H9 (cell line): ENCODE data around the gene TACR2. TPM values are rescaled to one million over a fixed set of nuclear protein-coding genes. Genes with fewer than 3 reads are reported as not detected.

Experiments
- DNase-seq: peaks from one replicate; pipeline ENCODE4 v3.0.0-alpha.2; 2017
- H2AFZ ChIP-seq: one replicate; pipeline ENCODE4 v1.6.1; 2013; ENCODE audit warnings: mild to moderate bottlenecking, low read length, control low read depth, moderate library complexity
- H2AK5ac ChIP-seq: 2 replicates; pipeline ENCODE4 v1.6.1; 2013; ENCODE audit warnings: low read length, control low read depth, mixed read lengths; ENCODE audit not compliant: insufficient read length
- H2BK120ac ChIP-seq: one replicate; pipeline ENCODE4 v1.6.1; 2013; ENCODE audit warnings: low read depth, mild to moderate bottlenecking, low read length, control low read depth, inconsistent platforms; ENCODE audit not compliant: poor library complexity, severe bottlenecking
- H2BK12ac ChIP-seq: 2 replicates; pipeline ENCODE4 v1.6.1; 2013; ENCODE audit warnings: low read length, control low read depth, mixed read lengths, low read depth; ENCODE audit not compliant: insufficient read length
- H2BK15ac ChIP-seq: 2 replicates; pipeline ENCODE4 v1.6.1; 2013; ENCODE audit warnings: low read depth, low read length, control low read depth
- H2BK20ac ChIP-seq: one replicate; pipeline ENCODE4 v1.6.1; 2013; ENCODE audit warnings: low read depth, mild to moderate bottlenecking, low read length, control low read depth, inconsistent platforms; ENCODE audit not compliant: poor library complexity, severe bottlenecking
- H2BK5ac ChIP-seq: 2 replicates; pipeline ENCODE4 v1.6.1; 2013; ENCODE audit warnings: low read length, control low read depth, mixed read lengths; ENCODE audit not compliant: insufficient read length
- H3K14ac ChIP-seq: 2 replicates; pipeline ENCODE4 v1.6.1; 2013; ENCODE audit warnings: low read length, control low read depth; ENCODE audit not compliant: insufficient read depth
- H3K18ac ChIP-seq: 2 replicates; pipeline ENCODE4 v1.6.1; 2013; ENCODE audit warnings: low read depth, mild to moderate bottlenecking, mixed read lengths, low read length, control low read depth; ENCODE audit not compliant: insufficient read length
- H3K23ac ChIP-seq: 2 replicates; pipeline ENCODE4 v1.6.1; 2013; ENCODE audit warnings: low read length, control low read depth, mixed read lengths, low read depth; ENCODE audit not compliant: insufficient read length
- H3K23me2 ChIP-seq: 2 replicates; pipeline ENCODE4 v1.6.1; 2013; ENCODE audit warnings: low read depth, mild to moderate bottlenecking, mixed read lengths, low read length, control low read depth; ENCODE audit not compliant: insufficient read length, poor library complexity, severe bottlenecking
- H3K27ac ChIP-seq: 2 replicates; pipeline ENCODE4 v1.5.1; 2013; ENCODE audit warnings: low read length, control low read depth, mixed read lengths, low read depth; ENCODE audit not compliant: insufficient read length
- H3K27me3 ChIP-seq: 2 replicates; pipeline ENCODE4 v1.6.1; 2013; ENCODE audit warnings: low read length, control low read depth, inconsistent platforms; ENCODE audit not compliant: insufficient read depth
- H3K4ac ChIP-seq: 2 replicates; pipeline ENCODE4 v1.6.1; 2013; ENCODE audit warnings: low read depth, mild to moderate bottlenecking, control low read depth, inconsistent platforms, low read length, moderate library complexity
- H3K4me1 ChIP-seq: 2 replicates; pipeline ENCODE4 v1.6.1; 2013; ENCODE audit warnings: low read length, control low read depth, inconsistent platforms; ENCODE audit not compliant: insufficient read depth
- H3K4me2 ChIP-seq: 2 replicates; pipeline ENCODE4 v1.6.1; 2013; ENCODE audit warnings: low read length, control low read depth, mixed read lengths; ENCODE audit not compliant: insufficient read length, insufficient read depth
- H3K56ac ChIP-seq: 2 replicates; pipeline ENCODE4 v1.6.1; 2013; ENCODE audit warnings: low read depth, mild to moderate bottlenecking, mixed read lengths, low read length, control low read depth; ENCODE audit not compliant: insufficient read length
- H3K79me1 ChIP-seq: 2 replicates; pipeline ENCODE4 v1.6.1; 2013; ENCODE audit warnings: low read depth, mild to moderate bottlenecking, moderate library complexity, low read length, control low read depth, inconsistent platforms; ENCODE audit not compliant: insufficient read depth, poor library complexity, severe bottlenecking
- H3K79me2 ChIP-seq: 2 replicates; pipeline ENCODE4 v1.6.1; 2013; ENCODE audit warnings: low read length, control low read depth, inconsistent platforms; ENCODE audit not compliant: insufficient read depth
- H3K9ac ChIP-seq: 2 replicates; pipeline ENCODE4 v1.6.1; 2013; ENCODE audit warnings: low read length, control low read depth, mixed read lengths; ENCODE audit not compliant: insufficient read length; ENCODE audit errors: extremely low read depth
- H3K9me3 ChIP-seq: one replicate; pipeline ENCODE4 v1.6.1; 2013; ENCODE audit warnings: low read depth, low read length, inconsistent platforms; ENCODE audit not compliant: control insufficient read depth
- H3T11ph ChIP-seq: one replicate; pipeline ENCODE4 v1.6.1; 2013; ENCODE audit warnings: mild to moderate bottlenecking, low read length, control low read depth, inconsistent platforms
- H4K20me1 ChIP-seq: one replicate; pipeline ENCODE4 v1.6.1; 2013; ENCODE audit not compliant: control insufficient read depth, insufficient read length, insufficient read depth
- H4K5ac ChIP-seq: 2 replicates; pipeline ENCODE4 v1.6.1; 2013; ENCODE audit warnings: low read depth, mild to moderate bottlenecking, mixed read lengths, low read length, control low read depth; ENCODE audit not compliant: insufficient read length
- H4K8ac ChIP-seq: replicated peaks from 2 replicates; pipeline ENCODE4 v1.6.1; 2013; ENCODE audit warnings: low read length, control low read depth, mixed read lengths, low read depth; ENCODE audit not compliant: insufficient read length
- H4K91ac ChIP-seq: 2 replicates; pipeline ENCODE4 v1.6.1; 2013; ENCODE audit warnings: low read depth, mild to moderate bottlenecking, moderate library complexity, mixed read lengths, low read length, control low read depth; ENCODE audit not compliant: insufficient read length
- H3K27ac Mint-ChIP-seq, 3 experiments: 2 replicates in 2 of 3; 3 replicates in 1 of 3; pipeline ENCODE4 v1.8.0; 2020 to 2021; ENCODE audit warnings: mixed read lengths in 3 of 3, mild to moderate bottlenecking in 1 of 3, moderate library complexity in 1 of 3
- H3K27me3 Mint-ChIP-seq: 2 replicates; pipeline ENCODE4 v1.8.0; 2021; ENCODE audit warnings: low read depth, mild to moderate bottlenecking, moderate library complexity, mixed read lengths
- H3K36me3 Mint-ChIP-seq, 3 experiments: 2 replicates in 2 of 3; 3 replicates in 1 of 3; pipeline ENCODE4 v1.8.0; 2020 to 2021; ENCODE audit warnings: low read depth in 3 of 3, mixed read lengths in 3 of 3; ENCODE audit not compliant: insufficient read depth in 1 of 3
- H3K4me1 Mint-ChIP-seq, 2 experiments: 2 replicates each; pipeline ENCODE4 v1.8.0; 2020; ENCODE audit warnings: mixed read lengths in 2 of 2
- H3K4me3 Mint-ChIP-seq, 2 experiments: 2 replicates in 1 of 2; 3 replicates in 1 of 2; pipeline ENCODE4 v1.8.0; 2020 to 2021; ENCODE audit warnings: mild to moderate bottlenecking in 2 of 2, mixed read lengths in 2 of 2, moderate library complexity in 1 of 2
- H3K9me3 Mint-ChIP-seq, 2 experiments: 2 replicates in 1 of 2; 3 replicates in 1 of 2; pipeline ENCODE4 v1.8.0; 2020; ENCODE audit warnings: mild to moderate bottlenecking in 2 of 2, mixed read lengths in 2 of 2, moderate library complexity in 1 of 2
- whole genome bisulfite sequencing: extraction: QIAGEN DNeasy Blood & Tissue Kit; methylation state at CpG from one replicate; pipeline ENCODE4 v1.1.7; 2013; ENCODE audit warnings: missing lambda C conversion rate, low lambda C conversion rate, mixed read lengths; ENCODE audit not compliant: insufficient read length; ENCODE audit errors: extremely low coverage; 5-methylcytosine and 5-hydroxymethylcytosine counted together
- total RNA-seq: library from RNA; stranded (reverse); gene quantifications from 2 replicates; pipeline ENCODE4 v1.2.1, GENCODE V29; 2021
- TF ChIP-seq, protein P1 (sequence below): fragments of 200-600 bp; sonication (generic); conservative IDR thresholded peaks from 3 replicates; pipeline ENCODE4 v1.8.0; 2021; ENCODE audit warnings: antibody characterized with exemption, mild to moderate bottlenecking

Gene TACR2
- total RNA-seq, 1 experiment from 2014 or later: not detected

DNA sequence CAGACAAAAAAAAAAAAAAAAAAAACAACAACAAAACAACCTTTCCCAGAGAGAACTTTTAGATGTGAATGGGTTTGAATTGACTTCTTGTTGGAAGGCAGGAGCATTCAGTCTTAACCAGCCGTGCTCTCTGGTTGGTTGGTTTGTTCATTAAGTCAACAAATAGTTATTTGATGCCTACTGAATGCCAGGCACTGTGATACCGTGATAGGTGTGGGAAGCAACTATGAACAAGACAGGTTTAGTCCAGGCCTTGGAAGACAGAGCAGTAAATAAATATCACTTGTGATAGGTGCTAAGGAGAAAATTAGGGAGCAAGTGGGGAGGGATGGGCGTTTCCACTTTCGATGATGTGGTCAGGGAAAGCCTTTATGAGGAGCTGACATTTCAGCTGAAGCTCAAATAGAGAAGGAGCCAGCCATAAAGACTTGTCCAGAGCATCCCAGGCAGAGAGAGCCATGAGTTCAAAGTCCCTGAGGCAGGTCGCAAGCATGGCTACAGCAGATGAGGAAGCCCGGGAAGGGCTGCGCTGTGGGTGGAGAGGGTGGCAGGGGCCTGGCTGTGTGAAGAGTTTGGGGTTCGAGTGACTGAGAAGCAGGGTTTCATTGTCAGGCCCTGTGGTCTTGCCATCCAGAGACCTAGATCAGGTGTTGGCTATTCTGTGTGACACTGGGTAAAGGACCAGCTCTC, 42.5 kb upstream of the TACR2 start:
- Mint-ChIP-seq H3K27ac (peak overlapping the region in 1 of 3 experiments; percentile 66; a peak in 1 of 7 replicates), H3K4me3 (no peak overlapping the region), H3K27me3 (peaks cover under 1% of the 10 kb centered on the region), H3K9me3 (no peaks in the 10 kb centered on the region), H3K36me3 (no peaks in the 10 kb centered on the region; a peak in 1 of 7 replicates), H3K4me1 (peaks cover 0 to 3% of the 10 kb centered on the region in 2 experiments; a peak in 1 of 4 replicates)
- H3K9ac ChIP-seq: no peak overlapping the region
- H4K91ac ChIP-seq: no peak overlapping the region
- H2AK5ac ChIP-seq: no peak overlapping the region
- H2AFZ ChIP-seq: no peak overlapping the region
- H3K14ac ChIP-seq: no peak overlapping the region
- no peak overlapping the region for H4K5ac ChIP-seq
- no peak overlapping the region for H2BK120ac ChIP-seq
- no peak overlapping the region for H4K8ac ChIP-seq
- no peaks in the 10 kb centered on the region for H3K9me3 ChIP-seq
- no peak overlapping the region for H3T11ph ChIP-seq
- no peaks in the 10 kb centered on the region for H3K27me3 ChIP-seq
- no peak overlapping the region for H3K4me2 ChIP-seq
- H4K20me1 ChIP-seq: no peaks in the 10 kb centered on the region
- TF ChIP-seq, protein P1, sequence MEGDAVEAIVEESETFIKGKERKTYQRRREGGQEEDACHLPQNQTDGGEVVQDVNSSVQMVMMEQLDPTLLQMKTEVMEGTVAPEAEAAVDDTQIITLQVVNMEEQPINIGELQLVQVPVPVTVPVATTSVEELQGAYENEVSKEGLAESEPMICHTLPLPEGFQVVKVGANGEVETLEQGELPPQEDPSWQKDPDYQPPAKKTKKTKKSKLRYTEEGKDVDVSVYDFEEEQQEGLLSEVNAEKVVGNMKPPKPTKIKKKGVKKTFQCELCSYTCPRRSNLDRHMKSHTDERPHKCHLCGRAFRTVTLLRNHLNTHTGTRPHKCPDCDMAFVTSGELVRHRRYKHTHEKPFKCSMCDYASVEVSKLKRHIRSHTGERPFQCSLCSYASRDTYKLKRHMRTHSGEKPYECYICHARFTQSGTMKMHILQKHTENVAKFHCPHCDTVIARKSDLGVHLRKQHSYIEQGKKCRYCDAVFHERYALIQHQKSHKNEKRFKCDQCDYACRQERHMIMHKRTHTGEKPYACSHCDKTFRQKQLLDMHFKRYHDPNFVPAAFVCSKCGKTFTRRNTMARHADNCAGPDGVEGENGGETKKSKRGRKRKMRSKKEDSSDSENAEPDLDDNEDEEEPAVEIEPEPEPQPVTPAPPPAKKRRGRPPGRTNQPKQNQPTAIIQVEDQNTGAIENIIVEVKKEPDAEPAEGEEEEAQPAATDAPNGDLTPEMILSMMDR: no peak
- H3K18ac ChIP-seq: no peak overlapping the region
- H3K56ac ChIP-seq: no peak overlapping the region
- H3K4me1 ChIP-seq: peaks cover 5% of the 10 kb centered on the region; the same call in 1 of the 2 replicates
- no peaks in the 10 kb centered on the region for H3K23me2 ChIP-seq
- no peaks in the 10 kb centered on the region for H3K79me1 ChIP-seq
- H2BK15ac ChIP-seq: no peak overlapping the region
- H3K23ac ChIP-seq: no peak overlapping the region
- no CpG with 5 or more reads among the region's 8 CpGs for WGBS
- H2BK20ac ChIP-seq: no peak overlapping the region
- H3K79me2 ChIP-seq: 0 out of 2 replicates have a peak, but pooled peaks cover 2% of the 10 kb centered on the region
- H3K27ac ChIP-seq: no peak overlapping the region
- no peak for DNase-seq
- no peak overlapping the region for H2BK5ac ChIP-seq
- no peak overlapping the region for H2BK12ac ChIP-seq
- H3K4ac ChIP-seq: no peak overlapping the region
